SK-N-SH (cell line): ENCODE measurements around the gene LINC00305. TPM values are rescaled to one million over a fixed set of nuclear protein-coding genes. Genes with fewer than 3 reads are reported as not detected.

ENCODE experiments used
- CTCF ChIA-PET: fragments of 300-600, 350-600 bp; formaldehyde crosslinking; extraction: SDS; loops from one replicate; lab custom pipeline; 2021; lab: Yijun Ruan, JAX
- POLR2A ChIA-PET: fragments of 350-600 bp; sonication (Branson Sonifier 250); formaldehyde crosslinking; extraction: SDS; loops from one replicate; lab custom pipeline; 2020; ENCODE audit warnings: antibody characterized with exemption, inconsistent platforms; lab: Yijun Ruan, JAX
- DNase-seq: peaks from one replicate; pipeline ENCODE4 v3.0.0; 2012
- H2AFZ ChIP-seq: fragments of 200-600 bp; sonication (generic); 2 replicates; pipeline ENCODE4 v1.8.1; 2016; ENCODE audit warnings: antibody characterized with exemption, mild to moderate bottlenecking, low read depth
- H3F3A ChIP-seq: fragments of 200-600 bp; sonication (generic); replicated peaks from 2 replicates; pipeline ENCODE3; 2016; ENCODE audit warnings: antibody characterized with exemption, mild to moderate bottlenecking; ENCODE audit not compliant: insufficient read depth
- H3K27ac ChIP-seq, 2 experiments: fragments of 200-500 bp in 1 of 2; fragments of 200-600 bp in 1 of 2; sonication (Bioruptor generic) in 1 of 2; sonication (generic), shearing (Covaris generic) in 1 of 2; 2 replicates each; pipeline versions ENCODE4 v1.5.1 to v1.6.1; 2014 to 2016; ENCODE audit warnings: low read depth in 2 of 2, inconsistent platforms in 1 of 2, low read length in 1 of 2, mild to moderate bottlenecking in 1 of 2, mixed read lengths in 1 of 2
- H3K27me3 ChIP-seq: fragments of 200-600 bp; sonication (generic), shearing (Covaris generic); 2 replicates; pipeline ENCODE4 v1.6.1; 2016; ENCODE audit warnings: mixed run types; ENCODE audit not compliant: insufficient read depth
- H3K36me3 ChIP-seq, 2 experiments: fragments of 200-500 bp in 1 of 2; fragments of 200-600 bp in 1 of 2; sonication (Bioruptor generic) in 1 of 2; sonication (generic) in 1 of 2; replicated peaks in 1 of 2; 2 replicates each; pipeline versions ENCODE3 to v1.5.1; 2014 to 2016; ENCODE audit warnings: low read length in 1 of 2, mild to moderate bottlenecking in 1 of 2; ENCODE audit not compliant: insufficient read depth in 2 of 2, control insufficient read depth in 1 of 2
- H3K4me1 ChIP-seq, 2 experiments: fragments of 200-500 bp in 1 of 2; fragments of 200-600 bp in 1 of 2; sonication (Bioruptor generic) in 1 of 2; sonication (generic), shearing (Covaris generic) in 1 of 2; 2 replicates each; pipeline versions ENCODE4 v1.5.1 to v1.6.1; 2014 to 2016; ENCODE audit warnings: low read depth in 1 of 2, low read length in 1 of 2, mixed run types in 1 of 2; ENCODE audit not compliant: insufficient read depth in 2 of 2, control insufficient read depth in 1 of 2
- H3K4me2 ChIP-seq: fragments of 200-600 bp; sonication (generic), shearing (Covaris generic); 2 replicates; pipeline ENCODE4 v1.6.1; 2017; ENCODE audit warnings: mixed run types
- H3K4me3 ChIP-seq, 2 experiments: fragments of 200-500 bp in 1 of 2; fragments of 200-600 bp in 1 of 2; sonication (Bioruptor generic) in 1 of 2; sonication (generic), shearing (Covaris generic) in 1 of 2; 2 replicates each; pipeline versions ENCODE4 v1.5.1 to v1.8.1; 2014 to 2016; ENCODE audit warnings: low read depth in 2 of 2, inconsistent platforms in 1 of 2, low read length in 1 of 2, mild to moderate bottlenecking in 1 of 2, mixed read lengths in 1 of 2, moderate library complexity in 1 of 2
- H3K79me2 ChIP-seq: fragments of 200-600 bp; sonication (generic); 2 replicates; pipeline ENCODE4 v1.8.1; 2017; ENCODE audit warnings: mild to moderate bottlenecking; ENCODE audit not compliant: insufficient read depth
- H3K9ac ChIP-seq: fragments of 200-600 bp; sonication (generic); 2 replicates; pipeline ENCODE4 v1.6.1; 2017; ENCODE audit warnings: mixed run types
- H3K9me2 ChIP-seq: fragments of 200-600 bp; sonication (generic); 2 replicates; pipeline ENCODE4 v1.6.1; 2017; ENCODE audit warnings: mixed run types
- H3K9me3 ChIP-seq: fragments of 200-600 bp; sonication (generic); 2 replicates; pipeline ENCODE4 v1.6.1; 2017; ENCODE audit warnings: mixed run types, mild to moderate bottlenecking, moderate library complexity
- H4K20me1 ChIP-seq: fragments of 200-600 bp; sonication (generic); 2 replicates; pipeline ENCODE4 v1.6.1; 2017; ENCODE audit warnings: mild to moderate bottlenecking, mixed run types; ENCODE audit not compliant: insufficient read depth
- ELF1 ChIP-seq: IDR thresholded peaks from 2 replicates; pipeline ENCODE4 v1.4.0; 2012
- EP300 ChIP-seq, 2 experiments: IDR thresholded peaks; 2 replicates each; pipeline versions ENCODE4 v1.4.0 to v1.6.1; 2012; ENCODE audit warnings: borderline replicate concordance in 1 of 2, low read depth in 1 of 2, low read length in 1 of 2
- EZH2phosphoT487 ChIP-seq: fragments of 200-600 bp; sonication (generic); IDR thresholded peaks from 2 replicates; pipeline ENCODE4 v1.6.1; 2017; ENCODE audit warnings: low read depth, mixed run types, mild to moderate bottlenecking, antibody characterized with exemption, moderate library complexity, borderline replicate concordance
- FOSL2 ChIP-seq: IDR thresholded peaks from 2 replicates; pipeline ENCODE4 v1.4.0; 2012; ENCODE audit warnings: low read depth, mild to moderate bottlenecking, moderate library complexity, borderline replicate concordance
- FOXJ3 ChIP-seq: sonication (generic); formaldehyde crosslinking; IDR thresholded peaks from 2 replicates; pipeline ENCODE4 v1.5.1; 2020; ENCODE audit warnings: mild to moderate bottlenecking, missing genetic modification reagents
- FOXM1 ChIP-seq: IDR thresholded peaks from 2 replicates; pipeline ENCODE4 v1.4.0; 2012; ENCODE audit warnings: low read depth, mild to moderate bottlenecking
- GATA2 ChIP-seq: sonication (generic); formaldehyde crosslinking; IDR thresholded peaks from 2 replicates; pipeline ENCODE4 v1.5.0; 2020; ENCODE audit warnings: mild to moderate bottlenecking, missing genetic modification reagents
- MAX ChIP-seq: IDR thresholded peaks from 2 replicates; pipeline ENCODE4 v1.4.0; 2012; ENCODE audit warnings: low read depth
- MEF2A ChIP-seq: IDR thresholded peaks from 2 replicates; pipeline ENCODE4 v1.4.0; 2012; ENCODE audit warnings: low read depth, borderline replicate concordance
- PBX3 ChIP-seq: IDR thresholded peaks from 2 replicates; pipeline ENCODE4; 2012
- POLR2AphosphoS5 ChIP-seq: IDR thresholded peaks from 2 replicates; pipeline ENCODE4 v1.6.1; 2012; ENCODE audit warnings: low read depth, low read length
- RAD21 ChIP-seq: IDR thresholded peaks from 2 replicates; pipeline ENCODE4 v1.6.1; 2012; ENCODE audit warnings: mild to moderate bottlenecking, low read length
- RCOR1 ChIP-seq: fragments of 150-350 bp; IDR thresholded peaks from 2 replicates; pipeline ENCODE4 v1.6.1; 2017; ENCODE audit warnings: antibody characterized with exemption, low read length
- REST ChIP-seq: IDR thresholded peaks from 2 replicates; pipeline ENCODE4 v1.6.1; 2012; ENCODE audit warnings: mild to moderate bottlenecking, low read depth, low read length, moderate library complexity
- RFX5 ChIP-seq: IDR thresholded peaks from 2 replicates; pipeline ENCODE4 v1.6.1; 2012; ENCODE audit warnings: mild to moderate bottlenecking, improper control_type of control experiment, low read length
- RXRA ChIP-seq: IDR thresholded peaks from 2 replicates; pipeline ENCODE4 v1.4.0; 2012; ENCODE audit warnings: low read depth, mild to moderate bottlenecking, borderline replicate concordance
- USF1 ChIP-seq: IDR thresholded peaks from 2 replicates; pipeline ENCODE4 v1.4.0; 2012; ENCODE audit warnings: low read depth, borderline replicate concordance
- ZBTB33 ChIP-seq: IDR thresholded peaks from 2 replicates; pipeline ENCODE4 v1.4.0; 2012; ENCODE audit warnings: low read depth, borderline replicate concordance
- WGBS: methylation state at CpG from one replicate; pipeline ENCODE4 v1.1.6; 2017; ENCODE audit warnings: low lambda C conversion rate; 5-methylcytosine and 5-hydroxymethylcytosine counted together
- polyA plus RNA-seq, 3 experiments: library from polyadenylated mRNA; depleted of rRNA; stranded (reverse); fragments of >200 nt; gene quantifications; 2 replicates each; pipeline ENCODE4 v1.2.3, GENCODE V29; 2012

LINC00305 gene
- polyA plus RNA-seq, 1 of the 3 experiments (the other 2 are of a cell fraction) = not detected

GRCh38 chr18:64116571-64117175 lies 32.2 kb downstream of the LINC00305 start:
- WGBS = 9% methylated on average over 5 of the region's 5 CpGs
- Histone ChIP-seq H3K9me3 (no peaks in the 10 kb centered on the region), H3K4me3 (no peak overlapping the region), H3K9me2 (no peaks in the 10 kb centered on the region), H3K79me2 (no peaks in the 10 kb centered on the region), H3K36me3 (no peaks in the 10 kb centered on the region), H3K27ac (no peak overlapping the region), H3F3A (no peaks in the 10 kb centered on the region), H4K20me1 (no peaks in the 10 kb centered on the region), H2AFZ (no peak overlapping the region), H3K27me3 (no peaks in the 10 kb centered on the region), H3K4me2 (no peak overlapping the region), H3K9ac (no peak overlapping the region), H3K4me1 (no peaks in the 10 kb centered on the region; a peak in 1 of 4 replicates)
- TF ChIP-seq RFX5 (no peak), RCOR1 (no peak), FOXM1 (no peak), EP300 (IDR thresholded peaks at IDR 0.05; ENCODE audit: borderline replicate concordance in 1 of 2, low read depth in 1 of 2, low read length in 1 of 2) (no peak), PBX3 (no peak), FOSL2 (no peak), RXRA (no peak), FOXJ3 (CRISPR knock-in tag) (no peak), REST (no peak), POLR2AphosphoS5 (no peak), RAD21 (no peak), GATA2 (CRISPR knock-in tag) (no peak)
- CTCF ChIA-PET = interaction anchor here (1.4 to 1.5 kb wide), 2 partner anchors 19 to 99 kb away, joined by 3 to 4 read pairs; no protein-coding TSS in a partner anchor
- DNase-seq = no peak
- POLR2A ChIA-PET = no interaction called here

GRCh38 chr18:64115881-64116280 lies 33.0 kb downstream of the LINC00305 start:
- Histone ChIP-seq H3K4me1 (no peaks in the 10 kb centered on the region; a peak in 1 of 4 replicates), H3K27ac (no peak overlapping the region), H3K9me2 (no peaks in the 10 kb centered on the region), H3K36me3 (no peaks in the 10 kb centered on the region), H3K4me3 (no peak overlapping the region), H4K20me1 (no peaks in the 10 kb centered on the region), H3K9ac (no peak overlapping the region), H3F3A (no peaks in the 10 kb centered on the region), H3K79me2 (no peaks in the 10 kb centered on the region), H2AFZ (no peak overlapping the region), H3K9me3 (no peaks in the 10 kb centered on the region), H3K4me2 (no peak overlapping the region), H3K27me3 (no peaks in the 10 kb centered on the region)
- ChIA-PET CTCF (interaction anchor here (1.0 to 1.5 kb wide), 3 partner anchors 19 to 98 kb away, joined by 3 to 4 read pairs (median 3); no protein-coding TSS in a partner anchor), POLR2A (no interaction called here)
- 60% methylated on average over 3 of the region's 3 CpGs for WGBS
- no peak for DNase-seq
- no peak for TF ChIP-seq ZBTB33
- TF ChIP-seq PBX3 = no peak
- TF ChIP-seq EZH2phosphoT487 = no peak
- TF ChIP-seq USF1 = no peak
- TF ChIP-seq EP300 (IDR thresholded peaks at IDR 0.05; ENCODE audit: borderline replicate concordance in 1 of 2, low read depth in 1 of 2, low read length in 1 of 2) = no peak
- TF ChIP-seq MEF2A = no peak
- TF ChIP-seq RFX5 = no peak
- no peak for TF ChIP-seq GATA2 (CRISPR knock-in tag)
- TF ChIP-seq RCOR1 = no peak
- TF ChIP-seq MAX = no peak
- no peak for TF ChIP-seq ELF1
